Measurements from ENCODE around the gene MAML2.

MAML2 gene

DNA sequence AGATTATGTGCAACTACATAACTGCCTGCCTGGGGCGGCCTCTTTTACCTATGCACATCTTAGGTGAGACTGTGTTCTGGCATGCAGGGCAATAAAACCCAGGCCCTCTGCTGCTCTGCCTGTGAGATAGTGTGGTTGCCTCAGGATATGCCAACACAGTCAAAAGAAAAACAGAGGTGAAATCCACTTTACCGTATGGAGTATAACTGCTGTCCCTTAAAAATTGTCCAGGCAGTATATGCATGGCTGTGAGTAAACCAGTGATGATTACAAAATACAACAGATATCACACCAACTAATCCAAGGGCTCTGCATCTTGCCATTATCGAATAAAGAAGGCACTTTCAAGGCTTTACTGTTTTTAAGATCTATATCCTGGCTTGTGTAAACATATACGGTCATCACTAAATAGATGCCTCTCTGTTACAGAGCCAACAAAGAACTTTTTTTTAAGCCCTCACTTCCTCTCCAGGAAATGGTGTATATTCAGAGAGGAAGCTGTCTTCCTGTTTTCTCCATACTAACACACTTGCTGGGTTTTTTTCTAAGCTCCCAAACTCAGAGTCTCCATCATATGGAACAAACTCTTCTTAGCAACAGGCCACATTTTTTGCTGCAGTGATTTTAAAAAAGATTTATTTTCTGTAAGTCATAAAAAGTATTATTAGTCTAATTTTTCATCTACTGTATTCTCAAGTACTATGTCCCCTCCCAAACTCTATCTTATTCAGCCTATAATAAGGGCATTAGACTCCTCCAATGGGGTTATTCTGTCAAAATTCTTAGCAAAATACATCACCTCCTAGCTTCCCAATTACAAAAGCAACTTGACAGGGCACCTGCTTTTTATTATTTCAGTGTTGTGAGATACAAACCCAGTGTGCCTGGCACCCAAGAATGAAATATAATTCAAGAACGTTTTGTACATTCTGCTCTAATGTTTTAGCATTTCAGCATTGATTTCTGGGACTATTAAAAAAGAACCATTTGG, 135.2 kb downstream of the MAML2 start:
- no peak for DNase-seq (ENCODE audit: low read depth)

DNA sequence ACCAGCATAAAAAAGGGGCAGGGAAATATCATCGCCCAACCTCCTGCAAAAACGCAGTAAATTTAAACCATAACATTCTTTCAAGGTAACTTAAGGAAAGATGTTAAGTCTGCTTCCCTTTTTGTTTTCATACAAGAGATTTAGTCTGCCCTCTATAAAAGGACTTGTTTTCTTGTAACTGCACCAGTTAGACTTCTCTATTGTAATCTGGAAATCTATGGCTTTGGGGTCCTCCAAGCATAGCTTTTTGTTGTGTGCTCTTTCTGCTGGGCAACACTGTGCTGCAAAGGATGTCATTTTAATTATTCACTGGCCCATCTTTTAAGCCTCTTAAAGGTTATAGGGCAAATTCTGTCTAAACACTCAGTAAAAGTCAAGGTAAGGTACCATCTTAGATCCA, 136.0 kb downstream of the MAML2 start:
- DNase-seq (ENCODE audit: low read depth): no peak

DNA sequence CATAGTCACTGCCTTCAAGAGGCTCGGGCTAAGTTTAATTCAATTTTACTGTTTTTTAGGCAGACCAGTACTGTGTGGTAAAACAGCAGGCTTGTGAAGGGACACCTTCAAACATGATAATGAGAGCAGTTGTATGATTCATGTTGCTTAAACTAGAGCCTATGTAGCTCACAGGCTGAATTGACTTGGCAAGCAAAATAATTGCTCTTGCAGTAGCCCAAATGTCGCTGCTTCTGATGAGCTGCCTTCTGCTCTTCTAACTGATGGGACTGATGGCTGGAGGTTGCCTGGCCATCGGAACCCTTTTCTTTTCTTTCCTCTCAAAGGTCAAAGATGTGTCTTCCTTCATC, 137.6 kb downstream of the MAML2 start:
- no peak for DNase-seq (ENCODE audit: low read depth)

DNA sequence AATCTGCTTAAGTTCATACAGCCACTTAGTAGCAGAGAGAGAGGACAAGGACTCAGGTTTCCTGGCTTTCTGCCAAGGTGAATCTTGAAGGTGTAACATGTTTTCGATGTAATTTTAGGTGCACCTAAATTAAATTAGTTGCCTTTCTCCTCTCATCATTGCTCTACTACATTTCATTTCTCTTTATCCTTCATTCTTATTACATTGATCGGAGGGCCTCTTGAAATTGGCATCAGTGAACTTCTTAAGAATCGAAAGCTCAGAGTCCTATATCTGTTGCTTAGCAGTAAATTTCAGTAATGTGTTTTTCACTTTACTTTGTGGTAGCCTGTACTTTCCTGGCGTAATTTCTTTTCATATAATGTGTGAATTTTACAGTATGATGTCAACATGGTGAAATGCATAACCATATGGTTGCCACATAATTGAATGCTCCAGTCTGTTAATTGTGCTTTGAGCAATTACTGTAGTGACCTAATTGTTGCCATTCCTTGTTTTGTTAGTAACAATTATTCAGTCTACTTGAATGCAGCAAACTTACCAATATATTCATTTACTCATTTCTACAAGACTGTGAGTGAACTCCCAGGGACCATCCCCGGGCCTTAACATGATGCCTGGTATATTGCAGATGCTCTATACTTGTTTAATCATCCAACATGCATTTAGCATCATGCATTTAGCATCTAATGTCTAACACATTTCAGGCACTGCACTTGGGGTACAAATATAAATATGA, 138.1 kb downstream of the MAML2 start:
- DNase-seq (ENCODE audit: low read depth): no peak

DNA sequence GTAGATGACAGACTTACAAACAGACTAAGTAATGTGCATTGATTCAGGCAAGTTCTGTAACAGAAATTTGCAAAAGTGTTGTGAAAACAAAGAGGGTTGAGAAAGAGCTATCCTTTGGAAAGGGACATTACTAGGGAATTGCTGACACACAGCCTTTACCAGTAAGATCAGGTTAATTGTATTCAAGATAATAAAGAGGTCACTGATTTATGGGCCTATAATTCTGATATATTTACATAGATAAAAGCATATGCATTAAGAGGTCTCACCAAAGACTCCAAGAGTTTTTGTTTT, 138.7 kb downstream of the MAML2 start:
- DNase-seq (ENCODE audit: low read depth): no peak

GRCh38 chr11:96203567-96204365, 139.2 kb downstream of the MAML2 start:
- DNase-seq (ENCODE audit: low read depth): no peak

- no peak for DNase-seq (ENCODE audit: low read depth)
Observed at GRCh38 chr11:96200243-96200642, 142.8 kb downstream of the MAML2 start.

- DNase-seq (ENCODE audit: low read depth): no peak
Observed at GRCh38 chr11:96199563-96200025, 143.4 kb downstream of the MAML2 start.

GRCh38 chr11:96197801-96198701, 144.9 kb downstream of the MAML2 start:
- no peak for DNase-seq (ENCODE audit: low read depth)

DNA sequence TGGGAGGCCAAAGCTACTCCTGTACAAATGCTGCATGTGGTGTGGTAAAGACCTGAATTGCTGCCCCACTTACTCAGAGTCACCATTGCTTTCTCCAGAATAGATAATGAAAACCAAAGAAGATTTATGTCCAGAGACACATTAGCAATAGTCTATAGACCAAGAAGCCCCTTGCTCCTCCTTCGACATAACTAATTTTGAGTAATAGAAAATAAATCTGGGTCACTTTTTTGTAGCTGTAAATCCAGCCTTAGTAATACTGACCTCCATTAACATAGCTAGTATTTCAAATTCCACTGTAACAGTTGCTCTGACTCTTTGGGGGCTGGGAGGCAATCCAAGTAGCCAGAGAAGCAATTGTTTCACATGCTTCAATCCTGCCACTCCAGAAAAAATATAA, 145.9 kb downstream of the MAML2 start:
- no peak for DNase-seq (ENCODE audit: low read depth)

DNA sequence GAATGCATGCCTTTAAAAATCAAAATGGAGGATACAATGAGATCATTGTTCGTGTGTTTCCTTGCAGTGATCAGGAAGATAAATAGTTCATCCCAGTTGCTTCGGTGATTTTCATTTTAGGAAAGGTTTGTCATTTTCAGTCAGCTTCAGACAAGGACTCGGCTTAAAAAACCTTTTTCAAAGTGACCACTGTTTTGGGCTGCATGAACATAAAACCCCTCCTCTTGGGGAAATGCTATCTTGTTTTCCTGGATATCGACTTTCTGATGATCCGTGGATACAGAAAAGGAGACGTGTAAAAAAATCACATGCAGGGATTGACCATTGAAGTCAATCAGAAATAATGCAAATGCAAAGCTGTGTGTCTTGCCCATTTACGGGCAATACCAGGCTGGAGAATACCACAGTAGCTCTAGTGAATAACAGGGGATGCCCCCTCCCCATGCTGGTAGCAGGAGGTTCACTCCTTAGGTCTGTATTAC, 146.8 kb downstream of the MAML2 start:
- no peak for DNase-seq (ENCODE audit: low read depth)

DNA sequence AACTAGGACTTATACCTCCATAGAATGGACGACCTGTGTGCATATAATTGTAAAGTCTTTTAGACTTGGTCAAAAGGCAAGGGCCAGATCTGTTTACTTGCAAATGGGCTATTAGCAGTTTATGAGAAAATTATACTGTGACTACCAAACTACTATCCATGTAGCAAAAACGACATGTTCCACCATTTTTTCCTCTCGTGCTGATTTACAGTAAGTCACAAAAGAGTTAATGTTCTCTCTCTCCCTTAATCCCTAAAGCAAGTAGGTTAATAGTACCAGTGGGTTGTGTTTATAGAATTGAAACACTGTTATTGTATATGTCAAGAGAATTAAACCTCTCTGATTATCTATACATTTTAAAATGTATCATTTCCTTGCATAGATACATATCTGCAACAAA, 147.3 kb downstream of the MAML2 start:
- no peak for DNase-seq (ENCODE audit: low read depth)

DNA sequence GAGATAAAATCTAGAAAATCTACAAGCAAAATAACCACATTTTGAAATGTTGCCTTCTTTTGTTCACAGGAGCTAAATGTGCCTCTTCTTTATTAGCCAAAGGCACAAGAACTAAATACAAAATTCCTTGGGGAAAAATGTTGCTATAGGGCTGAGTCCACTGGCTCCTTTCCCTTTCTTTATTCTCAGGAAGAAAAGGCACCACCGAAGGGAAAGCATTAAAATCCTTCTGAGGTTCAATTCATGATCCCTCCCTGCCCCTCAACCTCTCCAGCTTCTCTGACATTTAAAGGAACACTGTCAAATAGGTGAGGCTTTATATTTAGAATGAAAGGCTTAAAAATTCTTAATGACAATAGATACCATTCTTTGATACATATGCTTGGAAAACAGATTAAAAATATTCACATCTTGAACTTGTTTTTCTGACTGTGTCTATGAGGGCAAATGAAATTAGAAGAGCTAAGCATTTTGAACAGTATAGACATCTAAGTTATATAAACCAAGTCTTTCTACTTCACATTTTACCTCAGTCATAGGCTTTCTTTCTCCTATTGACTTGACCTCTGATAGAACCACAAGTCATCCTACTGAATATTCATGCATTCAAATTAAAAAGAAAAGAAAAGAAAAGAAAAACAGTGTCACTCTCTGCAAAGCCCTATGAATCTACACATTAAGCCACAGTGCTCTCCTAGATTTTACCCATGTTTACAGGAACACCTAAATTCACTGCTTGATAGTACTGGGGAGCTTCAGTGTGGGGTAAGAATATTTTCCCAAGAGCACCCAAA, 148.2 kb downstream of the MAML2 start:
- DNase-seq (ENCODE audit: low read depth): no peak

DNA sequence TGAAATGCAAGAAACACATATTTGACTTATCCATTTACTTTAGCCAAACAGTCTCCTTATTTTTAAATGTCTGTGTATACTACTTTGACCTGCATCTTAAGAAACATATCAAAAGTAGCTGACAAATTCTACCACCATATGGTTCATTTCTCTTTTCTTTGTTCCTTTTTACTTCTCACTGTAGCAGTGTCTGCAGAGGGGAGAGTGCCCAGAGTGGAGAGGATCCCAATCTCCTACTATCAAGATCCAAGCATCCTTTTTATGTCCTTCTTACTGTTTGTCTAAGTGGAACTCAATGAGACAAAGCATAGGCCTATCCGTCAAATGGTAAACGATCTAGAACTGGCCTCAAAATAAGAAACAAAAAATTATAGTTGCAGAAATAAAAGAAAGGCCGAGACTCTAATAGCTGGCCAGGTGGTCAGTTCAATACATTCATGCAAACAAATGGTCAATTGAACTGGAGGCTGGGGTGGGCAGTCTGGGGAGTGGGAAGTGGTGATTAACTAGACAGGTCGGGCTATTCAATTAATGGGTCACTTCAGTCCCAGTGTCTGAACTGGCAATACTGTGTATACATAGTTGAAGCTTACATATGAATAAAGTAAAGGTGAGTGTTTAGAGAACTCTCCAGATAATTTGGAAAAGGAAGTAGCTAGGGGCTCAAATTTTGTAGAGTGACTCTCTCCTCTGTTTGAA, 149.1 kb downstream of the MAML2 start:
- DNase-seq (ENCODE audit: low read depth): no peak

DNA sequence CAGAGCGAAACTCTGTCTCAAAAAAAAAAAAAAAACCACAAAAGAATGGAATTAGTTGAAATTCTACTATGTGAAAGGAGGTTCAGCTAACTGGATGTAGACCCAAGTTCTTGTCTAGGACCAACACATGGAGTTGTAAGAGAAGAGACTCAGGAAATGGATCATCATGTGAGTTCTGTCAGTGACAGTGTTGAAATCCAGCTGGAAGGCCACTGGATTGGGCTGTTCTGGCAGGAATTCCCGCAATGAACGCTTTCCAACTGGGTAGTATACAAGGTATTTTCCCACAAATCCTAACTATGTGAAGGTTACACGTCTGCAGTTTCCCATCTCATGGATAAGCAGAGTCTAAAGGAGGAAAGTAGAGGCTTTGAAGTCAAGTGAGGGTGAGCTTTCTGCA, 151.2 kb downstream of the MAML2 start:
- no peak for DNase-seq (ENCODE audit: low read depth)

- DNase-seq (ENCODE audit: low read depth): no peak
Observed at GRCh38 chr11:96189351-96189750, 153.6 kb downstream of the MAML2 start.

GRCh38 chr11:96188243-96189006, 154.6 kb downstream of the MAML2 start:
- no peak for DNase-seq (ENCODE audit: low read depth)

GRCh38 chr11:96187822-96188221, 155.2 kb downstream of the MAML2 start:
- no peak for DNase-seq (ENCODE audit: low read depth)

GRCh38 chr11:96186806-96187205, 156.2 kb downstream of the MAML2 start:
- DNase-seq (ENCODE audit: low read depth): no peak
